Measurements from ENCODE around the gene ZNF821. TPM values are rescaled to one million over a fixed set of nuclear protein-coding genes. Genes with fewer than 3 reads are reported as not detected.
"Not testable (repeated sequence)": the region's sequence is repeated elsewhere in the genome, so short reads cannot be mapped to it uniquely, and the experiment has no call there.

The ZNF821 gene
- total RNA-seq, 1 experiment from 2014 or later: 3.5 TPM

GRCh38 chr16:71811261-71811803, 72.7 kb downstream of the ZNF821 start:
- DNase-seq (ENCODE audit: extremely low read depth, low read depth): no peak

GRCh38 chr16:71810155-71810530, 73.8 kb downstream of the ZNF821 start:
- not testable (repeated sequence) for DNase-seq (ENCODE audit: extremely low read depth, low read depth)

Other genes with a start within 250 kb of the ZNF821 start
- 7.1 and 8.2 TPM in 2 replicates for gene PHLPP2, start 159.5 kb downstream of the ZNF821 start, total RNA-seq (2014; rRNA removed; shearing (Covaris generic))
- gene AP1G1, start 75.3 kb downstream of the ZNF821 start, total RNA-seq (2014; rRNA removed; shearing (Covaris generic)): 32.7 and 33.4 TPM in 2 replicates
- 10.6 and 10.9 TPM in 2 replicates for gene ATXN1L, start 38.2 kb downstream of the ZNF821 start, total RNA-seq (2014; rRNA removed; shearing (Covaris generic))
- 111 and 138 TPM in 2 replicates for gene IST1, start 11.3 kb upstream of the ZNF821 start, total RNA-seq (2014; rRNA removed; shearing (Covaris generic))
- not detected in 2 replicates for gene PKD1L3, start 116.2 kb upstream of the ZNF821 start, total RNA-seq (2014; rRNA removed; shearing (Covaris generic))
- 9.5 and 12.0 TPM in 2 replicates for gene DHODH, start 124.6 kb upstream of the ZNF821 start, total RNA-seq (2014; rRNA removed; shearing (Covaris generic))
- gene HP, start 170.3 kb upstream of the ZNF821 start, total RNA-seq (2014; rRNA removed; shearing (Covaris generic)): not detected in 2 replicates
- not detected in 2 replicates for gene HPR, start 179.0 kb upstream of the ZNF821 start, total RNA-seq (2014; rRNA removed; shearing (Covaris generic))
- gene TXNL4B, start 209.4 kb upstream of the ZNF821 start, total RNA-seq (2014; rRNA removed; shearing (Covaris generic)): 15.1 and 16.5 TPM in 2 replicates
- gene DHX38, start 209.7 kb upstream of the ZNF821 start, total RNA-seq (2014; rRNA removed; shearing (Covaris generic)): 24.6 and 33.6 TPM in 2 replicates

All from NCI-H460 (cell line).